ENCODE measurements around the gene SPRR2G.

DNA sequence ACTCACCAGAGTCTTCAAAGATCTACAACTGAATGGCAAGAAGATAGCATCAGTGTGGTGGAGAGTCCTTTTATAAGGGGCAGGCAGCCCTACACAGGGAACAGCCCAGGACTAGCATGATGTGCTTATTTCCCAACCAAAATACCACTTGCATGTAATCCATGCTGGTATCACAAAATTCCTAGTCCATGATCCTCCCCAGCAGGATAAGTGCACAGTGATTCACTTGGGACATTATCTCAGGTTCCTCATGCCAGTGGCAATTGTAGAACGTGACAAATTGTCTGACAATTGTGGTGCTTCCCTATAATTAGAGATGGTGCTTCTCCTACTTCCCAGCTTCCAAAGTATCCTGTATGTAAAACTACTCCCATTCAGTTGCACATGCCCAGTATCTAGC lies at the start of gene SPRR2G:
- TF ChIP-seq, protein P1, sequence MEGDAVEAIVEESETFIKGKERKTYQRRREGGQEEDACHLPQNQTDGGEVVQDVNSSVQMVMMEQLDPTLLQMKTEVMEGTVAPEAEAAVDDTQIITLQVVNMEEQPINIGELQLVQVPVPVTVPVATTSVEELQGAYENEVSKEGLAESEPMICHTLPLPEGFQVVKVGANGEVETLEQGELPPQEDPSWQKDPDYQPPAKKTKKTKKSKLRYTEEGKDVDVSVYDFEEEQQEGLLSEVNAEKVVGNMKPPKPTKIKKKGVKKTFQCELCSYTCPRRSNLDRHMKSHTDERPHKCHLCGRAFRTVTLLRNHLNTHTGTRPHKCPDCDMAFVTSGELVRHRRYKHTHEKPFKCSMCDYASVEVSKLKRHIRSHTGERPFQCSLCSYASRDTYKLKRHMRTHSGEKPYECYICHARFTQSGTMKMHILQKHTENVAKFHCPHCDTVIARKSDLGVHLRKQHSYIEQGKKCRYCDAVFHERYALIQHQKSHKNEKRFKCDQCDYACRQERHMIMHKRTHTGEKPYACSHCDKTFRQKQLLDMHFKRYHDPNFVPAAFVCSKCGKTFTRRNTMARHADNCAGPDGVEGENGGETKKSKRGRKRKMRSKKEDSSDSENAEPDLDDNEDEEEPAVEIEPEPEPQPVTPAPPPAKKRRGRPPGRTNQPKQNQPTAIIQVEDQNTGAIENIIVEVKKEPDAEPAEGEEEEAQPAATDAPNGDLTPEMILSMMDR (IDR thresholded peaks at IDR 0.05), result no peak
- TF ChIP-seq RCOR1 (IDR thresholded peaks at IDR 0.05; ENCODE audit: low read length), result no peak
- no peak for TF ChIP-seq RAD21 (IDR thresholded peaks at IDR 0.05; ENCODE audit: low read length)
